G401 (cell line): ENCODE data around the gene GAST. TPM values are rescaled to one million over a fixed set of nuclear protein-coding genes. Genes with fewer than 3 reads are reported as not detected.
A peak's percentile ranks its signal among the peaks of the same experiment; 100 is the strongest.

Source experiments
- DNase-seq: peaks from one replicate; pipeline ENCODE4 v3.0.0-alpha.2; 2015; ENCODE audit warnings: low spot score
- in situ Hi-C: cut with HindIII; loops from 2 replicates; pipeline ENCODE4 v1.10.0; 2016; ENCODE audit warnings: low sequenced_read_pairs, mixed read lengths
- total RNA-seq: library from RNA; depleted of rRNA; stranded (reverse); fragments of >200 nt; shearing (Covaris generic); gene quantifications from 2 replicates; pipeline ENCODE4 v1.2.3, GENCODE V29; 2014

Gene GAST
- total RNA-seq, 1 experiment from 2014 or later = not detected

DNA sequence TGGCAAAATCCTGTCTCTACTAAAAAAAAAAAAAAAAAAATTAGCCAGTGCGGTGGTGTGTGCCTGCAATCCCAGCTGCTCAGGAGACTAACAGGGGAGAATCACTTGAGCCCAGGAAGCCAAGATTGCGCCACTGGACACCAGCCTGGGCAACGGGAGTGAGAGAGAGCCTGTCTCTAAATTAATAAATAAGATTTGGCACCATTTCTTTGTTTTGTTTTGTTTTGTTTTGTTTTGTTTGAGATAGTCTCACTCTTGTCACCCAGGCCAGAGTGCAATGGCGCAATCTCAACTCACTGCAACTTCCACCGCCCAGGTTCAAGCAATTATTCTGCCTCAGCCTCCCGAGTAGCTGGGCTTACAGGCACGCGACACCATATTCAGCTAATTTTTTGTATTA is 9.4 kb upstream of the GAST start:
- in situ Hi-C loops = no loop called here
- no peak for DNase-seq

DNA sequence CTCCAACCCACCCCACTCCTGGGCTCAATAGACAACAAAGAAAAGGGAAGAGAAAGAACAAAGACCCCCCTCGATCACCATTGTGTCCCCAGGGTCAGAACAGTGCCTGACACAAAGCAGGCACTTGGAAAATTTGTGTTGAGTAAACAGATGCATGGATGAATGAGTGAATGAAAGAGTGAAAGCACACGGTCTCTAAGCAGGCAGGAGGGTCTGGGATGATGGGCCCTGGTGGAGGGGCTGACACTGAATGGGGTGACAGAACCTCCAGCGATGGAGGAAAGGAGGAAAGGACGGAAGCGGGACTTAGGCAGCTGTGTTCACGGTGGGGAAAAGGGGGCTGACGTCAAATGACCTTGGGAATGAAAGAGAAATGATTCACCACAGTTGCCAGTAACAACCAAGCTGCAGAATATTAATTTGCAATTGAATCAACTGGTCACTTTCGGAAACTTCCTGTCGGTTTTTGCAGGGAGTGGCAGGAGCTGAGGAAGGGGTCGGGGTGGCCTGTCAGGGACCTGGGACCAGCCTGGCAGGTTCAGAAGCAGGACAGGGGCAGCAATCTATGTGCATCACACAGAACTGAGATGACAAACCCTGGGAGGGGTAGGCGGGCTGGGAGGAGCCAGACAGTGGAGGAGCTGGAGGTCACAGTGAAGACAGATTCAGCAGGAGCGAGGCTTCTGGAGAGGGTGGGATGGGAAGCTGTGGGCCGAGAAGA is 6.7 kb upstream of the GAST start:
- DNase-seq = no peak
- in situ Hi-C loops = no loop called here

DNA sequence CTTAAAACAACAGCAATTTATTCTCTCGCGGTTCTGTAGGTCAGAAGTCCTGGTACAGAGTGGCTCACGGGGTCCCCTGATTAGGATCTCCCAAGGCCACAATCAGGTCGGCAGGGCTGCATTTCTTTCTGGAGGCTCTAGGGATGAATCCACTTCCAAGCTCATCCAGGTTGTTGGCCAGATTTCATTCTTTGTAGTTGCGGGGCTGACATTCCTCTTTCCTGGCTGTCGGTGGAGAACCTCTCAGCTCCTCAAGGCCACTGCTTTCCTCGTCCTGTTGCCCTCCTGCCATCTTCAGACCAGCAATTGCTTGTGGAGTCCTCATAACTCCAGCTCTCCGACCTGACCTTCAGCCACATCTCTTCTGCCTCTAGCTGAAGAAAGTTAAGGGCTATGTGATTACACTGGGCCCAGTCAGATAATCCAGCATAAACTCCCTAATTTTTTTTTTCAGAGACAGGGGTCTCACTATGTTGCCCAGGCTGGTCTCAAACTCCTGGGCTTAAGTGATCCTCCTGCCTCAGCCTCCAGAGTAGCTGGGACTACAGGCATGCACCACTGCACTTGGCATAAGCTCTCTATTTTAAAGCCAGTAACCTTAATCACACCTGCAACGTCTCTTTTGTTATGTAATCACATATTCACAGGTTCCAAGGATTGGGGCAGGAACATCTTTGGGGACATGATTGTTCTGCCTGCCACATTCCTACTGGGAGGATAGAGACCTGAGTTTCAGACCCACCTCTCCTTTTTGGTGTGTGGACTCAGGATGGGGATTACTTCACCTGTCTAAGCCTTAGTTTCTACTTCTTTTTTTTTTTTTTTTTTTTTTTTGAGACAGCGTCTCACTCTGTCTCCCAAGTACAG is 4.1 kb upstream of the GAST start:
- no peak for DNase-seq
- in situ Hi-C loops = no loop called here

DNA sequence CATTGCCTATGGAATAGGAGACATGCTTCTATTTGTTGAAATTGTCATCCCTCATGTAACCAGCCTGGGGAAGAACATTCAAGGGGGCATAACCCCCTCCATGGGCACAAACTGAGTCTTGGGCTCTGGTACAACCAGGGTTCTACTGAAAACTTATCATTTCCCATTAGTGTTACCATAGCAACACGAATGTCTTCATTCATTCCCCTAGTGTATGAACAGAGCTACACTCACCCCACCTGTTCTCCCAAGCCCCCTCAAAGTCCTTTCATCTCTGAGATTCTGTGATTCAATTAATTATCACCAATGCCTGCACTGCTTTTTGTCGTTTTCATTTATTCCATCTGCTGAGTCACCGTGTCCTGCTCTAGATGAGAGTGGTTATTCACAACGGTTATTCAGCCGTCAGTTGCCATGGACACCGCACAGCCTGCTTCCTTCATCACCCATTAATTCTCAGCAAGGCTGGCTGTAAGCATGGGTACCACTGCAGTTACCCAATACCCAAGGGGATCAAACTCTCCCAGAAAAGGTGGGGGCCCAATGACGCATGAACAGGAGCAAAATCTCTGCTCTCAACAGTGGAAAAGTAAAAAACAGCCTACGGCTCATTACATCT is 1.6 kb upstream of the GAST start:
- in situ Hi-C loops = no loop called here
- no peak for DNase-seq

DNA sequence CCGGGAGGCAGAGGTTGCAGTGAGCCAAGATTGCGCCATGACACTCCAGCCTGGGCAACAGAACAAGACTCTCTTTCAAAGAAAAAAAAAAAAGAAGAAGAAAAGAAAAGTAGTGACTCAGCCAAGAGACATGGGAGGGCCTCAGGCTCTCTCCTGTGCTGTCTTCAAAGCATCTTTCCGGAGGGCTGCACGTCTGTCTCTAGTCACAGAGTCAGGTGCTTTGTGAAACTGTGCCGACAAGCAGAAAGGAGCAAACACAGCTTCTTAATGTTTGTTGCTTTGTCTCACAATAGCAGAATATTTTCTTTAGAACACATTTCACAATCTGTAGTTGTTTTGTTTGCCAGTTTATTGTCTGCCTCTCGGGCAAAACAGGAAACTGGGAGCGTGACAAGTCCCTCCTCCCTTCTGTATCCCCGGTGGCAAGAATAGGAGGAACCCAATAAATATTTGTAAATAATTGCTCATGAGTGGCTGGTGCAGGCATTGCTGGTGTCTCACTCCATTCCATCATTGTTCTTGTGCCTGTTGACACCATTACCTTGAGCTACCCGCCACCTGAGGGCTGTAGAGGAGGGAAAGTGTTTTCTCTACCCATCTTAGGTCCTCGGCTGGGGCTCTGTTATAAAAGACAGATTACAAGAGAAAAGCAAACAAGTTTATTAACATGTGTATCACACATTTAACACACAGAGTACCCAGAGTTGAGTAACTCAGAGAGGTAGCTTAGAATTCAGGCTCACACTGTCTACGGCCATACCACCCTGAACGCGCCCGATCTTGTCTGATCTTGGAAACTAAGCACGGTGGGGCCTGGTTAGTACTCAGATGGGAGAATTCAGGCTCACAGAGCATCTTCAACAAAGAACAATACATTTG is 5.5 kb downstream of the GAST start:
- in situ Hi-C loops = no loop called here

DNA sequence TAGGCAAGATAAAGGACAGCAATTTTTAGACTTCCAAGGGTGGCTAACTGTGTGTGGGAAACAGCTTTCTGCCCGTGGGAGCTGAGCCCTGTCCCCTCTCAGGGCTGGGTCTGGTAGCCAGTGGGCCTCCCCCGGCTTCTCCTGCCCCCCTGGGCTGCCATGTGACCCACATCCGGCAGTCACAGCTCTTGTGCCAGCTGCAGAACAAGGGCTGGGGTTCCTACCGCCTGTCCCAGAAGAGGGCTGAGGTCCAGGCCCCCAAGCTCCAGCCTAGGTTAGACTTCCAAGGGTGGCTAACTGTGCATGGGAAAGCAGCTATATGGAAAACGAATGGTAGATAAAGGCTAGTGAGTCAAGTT is 6.1 kb downstream of the GAST start:
- DNase-seq = no peak
- in situ Hi-C loops = no loop called here

More for the DNA sequence above, 5.5 kb downstream of the GAST start:
- no peak for DNase-seq

DNA sequence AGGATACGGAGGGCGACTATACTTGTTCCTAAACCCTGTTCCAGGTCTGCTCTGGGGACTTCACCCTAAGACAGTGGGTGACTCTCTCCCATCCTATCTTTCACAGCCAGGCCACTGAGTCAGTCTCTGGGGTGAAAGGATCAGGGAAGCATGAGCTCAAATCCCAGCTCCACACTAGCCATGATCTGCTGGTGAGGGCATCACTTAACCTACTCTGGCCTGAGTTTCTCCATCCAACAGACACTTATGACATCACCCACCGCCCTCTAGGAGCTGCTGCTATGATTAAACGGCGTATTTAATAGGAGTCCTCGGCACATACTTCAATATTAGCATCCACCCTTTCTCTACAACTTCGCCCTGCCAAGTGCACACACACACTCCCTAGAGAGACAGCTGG is 10.1 kb downstream of the GAST start:
- in situ Hi-C loops = loop anchor here (10.0 kb wide), 1 partner anchor 233 kb away; no protein-coding TSS in a partner anchor
- no peak for DNase-seq

DNA sequence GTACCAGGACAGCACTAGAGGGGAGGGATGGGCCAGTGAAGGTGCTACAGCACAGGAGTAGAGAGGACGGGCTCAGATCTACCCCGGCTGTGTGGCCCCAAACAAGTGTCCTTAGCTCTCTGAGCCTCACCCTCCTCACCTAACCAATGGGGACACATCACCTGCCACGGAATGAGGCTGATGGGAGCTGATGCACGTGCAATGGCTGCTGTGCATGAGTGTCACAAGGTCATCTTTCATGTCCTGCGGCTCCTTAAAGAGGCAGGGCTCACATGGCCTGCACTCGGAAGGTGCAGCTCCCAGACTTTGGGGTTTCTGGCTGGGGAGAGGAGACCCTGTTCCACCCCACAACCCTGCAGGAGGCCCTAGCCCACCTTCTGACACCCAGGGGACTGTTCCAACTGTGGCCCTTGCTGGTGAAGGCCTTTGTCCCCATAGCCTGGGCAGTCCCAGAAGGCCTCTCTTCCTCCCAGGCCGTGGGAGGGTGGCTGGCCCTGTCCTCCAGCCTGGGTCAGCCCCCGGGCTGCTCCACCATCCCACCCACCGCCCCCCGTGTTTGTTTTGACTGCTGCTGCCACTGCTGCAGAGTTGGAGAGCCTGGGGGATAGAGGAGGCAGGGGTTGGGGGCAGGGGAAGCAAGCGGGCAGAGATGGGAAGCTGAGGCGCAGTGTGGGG is 11.8 kb downstream of the GAST start:
- no peak for DNase-seq
- in situ Hi-C loops = loop anchor here (10.0 kb wide), 1 partner anchor 231 kb away; no protein-coding TSS in a partner anchor

DNA sequence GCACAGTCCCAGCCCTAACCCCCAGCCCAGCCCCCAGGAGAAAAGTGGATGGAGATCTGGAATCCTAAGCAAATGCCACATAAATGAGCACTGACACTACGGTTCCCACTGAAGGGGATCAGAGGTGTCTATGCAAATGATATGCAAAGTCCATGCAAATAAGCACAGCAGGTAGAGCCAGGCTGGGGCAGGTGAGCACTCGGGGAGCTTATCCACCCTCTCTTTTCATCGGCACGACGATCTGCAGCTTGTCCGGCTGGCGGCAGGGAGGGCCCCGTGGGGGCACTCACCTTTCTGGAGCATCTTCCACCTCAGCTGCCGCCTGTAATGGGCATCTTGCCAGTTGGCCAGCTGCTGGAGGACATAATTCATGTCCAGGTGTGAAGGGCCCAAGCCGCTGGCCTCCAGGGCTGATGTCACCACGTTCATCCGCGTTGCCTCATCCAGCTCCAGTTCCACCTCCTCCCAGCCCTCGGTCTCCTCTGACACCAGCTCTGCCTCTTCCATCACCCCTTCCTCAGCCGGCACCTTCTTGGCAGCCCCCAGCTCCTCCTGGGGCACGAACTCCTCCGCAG is 12.4 kb downstream of the GAST start:
- in situ Hi-C loops = loop anchor here (10.0 kb wide), 1 partner anchor 230 kb away; no protein-coding TSS in a partner anchor
- no peak for DNase-seq

DNA sequence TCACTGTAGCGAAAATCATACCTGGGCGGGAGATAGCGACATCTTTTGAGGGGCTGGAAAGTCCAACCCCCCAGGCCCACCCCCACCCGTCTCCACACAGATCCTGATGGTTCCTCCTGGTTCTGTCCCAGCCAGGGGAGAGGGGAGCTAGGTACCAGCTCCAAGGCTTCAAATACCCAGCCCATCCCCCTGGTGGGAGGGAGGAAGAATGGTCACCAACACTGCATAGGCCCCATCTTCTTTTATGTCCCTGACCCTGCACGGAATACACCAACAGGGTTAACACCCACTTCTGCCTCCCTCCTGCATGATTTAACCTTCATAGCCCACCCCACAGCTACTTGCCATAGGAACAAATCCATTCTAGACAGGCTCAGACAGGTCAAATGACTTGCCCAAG is 13.0 kb downstream of the GAST start:
- in situ Hi-C loops = loop anchor here (10.0 kb wide), 1 partner anchor 230 kb away; no protein-coding TSS in a partner anchor
- no peak for DNase-seq

DNA sequence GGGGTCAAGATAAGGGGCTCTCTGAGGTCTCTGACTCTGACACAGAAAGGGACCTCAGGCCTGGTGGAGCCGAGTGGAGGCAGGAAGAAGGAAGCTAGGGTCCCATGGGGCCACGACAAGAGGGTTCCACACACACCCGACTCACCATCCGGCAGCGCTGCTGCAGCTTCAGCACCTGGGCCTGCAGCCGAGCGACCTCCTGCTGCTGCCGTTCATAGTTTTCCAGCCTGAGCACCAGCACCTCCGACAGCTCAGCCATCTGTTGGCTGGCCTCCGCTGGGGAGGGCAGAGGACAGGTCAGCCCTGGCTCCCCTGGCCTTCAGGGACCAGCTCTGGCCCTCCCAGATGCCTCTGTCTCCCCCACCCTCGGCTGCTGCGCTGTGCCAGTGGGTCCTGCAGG is 15.9 kb downstream of the GAST start:
- DNase-seq = no peak
- in situ Hi-C loops = loop anchor here (10.0 kb wide), 1 partner anchor 227 kb away; no protein-coding TSS in a partner anchor

DNA sequence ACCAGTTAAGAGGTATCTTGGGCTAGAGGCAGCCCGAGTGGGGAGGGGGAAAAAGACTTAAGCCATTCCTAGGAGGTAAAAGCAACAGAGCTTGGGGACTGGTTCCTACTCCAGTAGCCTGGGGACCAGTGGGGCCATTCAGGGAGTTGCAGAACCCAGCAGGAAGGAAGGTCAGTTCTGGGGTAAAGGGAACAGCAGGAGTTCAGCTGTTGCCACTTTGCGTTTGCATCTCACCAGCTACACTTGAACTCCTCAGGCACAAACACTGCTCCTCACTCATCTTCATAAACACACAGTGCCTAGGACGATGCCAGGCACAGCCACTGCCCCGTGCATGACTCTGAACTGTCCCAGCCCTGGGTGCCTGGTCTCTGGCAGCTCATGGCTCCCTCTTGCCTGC is 18.3 kb downstream of the GAST start:
- in situ Hi-C loops = no loop called here
- no peak for DNase-seq

DNA sequence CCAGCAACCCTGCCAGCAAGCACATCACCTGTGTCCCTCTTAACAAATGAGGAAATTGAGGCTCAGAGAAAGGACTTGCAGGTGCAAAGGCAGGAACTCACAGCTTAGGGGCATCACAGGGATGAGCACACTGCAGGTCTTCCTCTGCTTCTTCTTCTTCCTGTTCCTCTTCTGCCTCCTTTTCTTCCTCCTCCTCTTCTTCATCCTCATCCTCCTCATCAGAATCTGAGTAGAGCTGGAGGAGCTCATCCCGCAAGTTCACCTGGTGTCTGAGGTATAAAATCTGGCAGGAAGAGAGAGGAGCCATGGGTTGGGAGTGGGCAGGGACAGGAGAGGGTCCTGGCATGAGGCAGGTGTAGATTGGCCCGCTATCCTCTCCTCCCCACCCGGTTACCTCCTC is 19.7 kb downstream of the GAST start:
- in situ Hi-C loops = no loop called here
- DNase-seq = no peak

DNA sequence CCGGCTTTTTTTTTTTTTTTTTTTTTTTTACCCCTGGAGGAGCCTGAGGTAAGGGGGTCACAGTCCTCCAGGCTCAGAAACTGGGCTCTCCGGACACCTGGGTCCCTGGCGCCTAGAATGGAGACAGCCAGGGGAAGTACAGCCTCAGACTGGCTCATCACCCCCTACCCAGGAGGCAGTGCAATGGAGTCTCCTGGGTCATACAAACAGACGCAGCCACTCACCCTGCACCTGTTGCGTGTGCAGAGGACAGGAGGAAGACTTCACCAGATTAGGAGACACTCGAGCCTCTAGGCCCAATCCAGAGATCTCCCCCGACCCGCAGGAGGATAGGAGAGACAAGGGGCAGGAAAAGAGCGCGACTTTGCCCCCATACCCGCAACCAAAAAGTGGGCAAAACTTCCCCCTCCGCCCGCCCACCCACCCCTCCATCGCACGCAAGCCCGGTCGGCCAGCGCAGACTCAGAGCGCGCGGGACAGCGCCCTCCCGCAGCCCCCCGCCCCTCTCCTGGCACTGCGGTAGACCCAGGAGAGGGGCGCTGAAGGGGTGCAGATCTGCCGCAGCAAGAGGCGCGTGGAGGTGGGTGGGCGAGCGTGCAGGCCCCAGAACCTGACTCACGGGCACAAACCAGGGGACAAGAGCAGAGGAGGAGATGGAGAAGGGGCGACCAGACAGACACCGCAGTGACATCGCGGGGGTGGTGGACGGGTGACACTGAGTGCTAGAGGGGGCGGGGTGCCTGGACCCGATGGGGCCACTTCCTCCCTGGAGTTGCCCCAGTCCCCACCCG is 21.4 kb downstream of the GAST start:
- in situ Hi-C loops = no loop called here
- DNase-seq = no peak

DNA sequence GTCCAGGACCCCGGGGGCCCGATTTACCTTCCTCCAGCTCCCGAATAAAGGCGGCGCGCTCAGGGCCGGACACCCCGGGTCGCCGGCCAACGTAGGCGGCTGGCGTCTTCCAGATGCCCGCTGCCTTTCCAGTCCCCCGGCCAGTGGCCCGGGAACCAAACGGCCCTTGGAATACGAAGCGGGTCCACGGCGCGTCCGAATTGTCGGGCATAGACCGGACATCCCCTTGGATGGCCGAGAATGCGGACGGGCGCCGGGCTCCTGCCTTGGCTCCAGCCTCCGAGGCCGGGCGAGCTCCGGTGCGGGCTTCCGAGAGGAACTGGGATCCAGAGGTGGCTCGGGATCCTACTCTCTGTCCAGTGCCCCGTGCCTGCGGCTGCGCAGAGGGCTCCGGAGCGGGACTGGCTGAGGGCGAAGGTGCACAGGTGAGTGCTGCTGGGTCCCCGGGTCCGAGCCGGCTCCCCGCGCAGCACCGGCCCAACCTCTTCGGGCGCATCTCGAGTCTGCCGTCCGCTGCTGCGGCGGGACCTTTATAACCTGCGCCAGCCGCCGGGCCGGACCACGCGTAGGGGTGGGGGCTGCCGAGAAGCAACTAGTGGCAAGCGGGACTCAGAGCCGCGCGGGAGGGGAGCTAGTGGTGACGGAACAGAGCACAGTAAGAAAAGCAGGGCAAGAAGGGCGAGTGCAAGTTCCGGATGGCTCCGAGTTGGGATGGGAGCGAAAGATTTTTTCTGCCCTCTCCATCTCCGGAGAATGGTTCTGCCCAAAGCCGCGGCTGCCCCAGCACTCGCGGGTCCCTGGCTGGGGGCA is 22.2 kb downstream of the GAST start, which contains the start of gene HAP1:
Gene HAP1, minus strand, starts transcription at position 505 of the 810 bp plus-strand sequence. Its CDS starts 9 bp downstream, at position 496.
- in situ Hi-C loops = no loop called here
- DNase-seq = peak; percentile 20

DNA sequence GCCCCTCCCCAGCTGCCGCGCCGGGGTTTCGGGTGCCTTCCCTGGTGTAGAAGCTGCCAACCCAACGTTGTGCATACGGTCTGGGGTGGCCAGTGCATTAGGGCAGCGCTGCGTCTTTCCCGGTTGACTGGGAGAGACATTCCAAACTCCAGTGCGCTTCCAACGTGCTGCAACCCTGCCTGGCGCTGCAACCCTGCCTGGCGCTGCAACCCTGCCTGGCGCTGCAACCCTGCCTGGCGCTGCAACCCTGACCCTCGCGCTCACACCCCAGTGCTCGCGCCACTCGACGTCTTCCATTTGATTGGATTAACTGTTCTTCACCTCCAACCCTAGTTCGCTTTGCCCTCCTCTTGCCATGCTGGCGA is 22.8 kb downstream of the GAST start:
- in situ Hi-C loops = no loop called here
- DNase-seq = no peak

DNA sequence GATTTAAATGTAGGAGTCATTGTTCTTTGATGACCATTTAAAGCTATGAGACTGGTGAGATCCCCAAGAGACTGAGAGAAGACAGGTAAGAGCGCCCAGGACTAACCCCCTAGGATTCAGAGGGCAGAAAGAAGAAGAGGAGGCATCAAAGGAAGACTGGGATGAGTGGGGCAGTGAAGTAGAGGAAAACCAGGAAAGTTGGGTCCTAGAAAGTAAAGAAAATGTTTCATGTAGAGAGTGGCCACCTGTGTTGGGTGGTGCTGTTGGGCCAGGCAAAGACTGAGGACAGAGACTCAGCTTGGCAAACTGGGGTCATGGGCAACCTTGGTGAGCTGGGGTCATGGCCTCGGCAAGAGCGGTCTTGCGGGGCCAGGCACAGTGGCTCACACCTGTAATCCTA is 23.6 kb downstream of the GAST start:
- in situ Hi-C loops = no loop called here

More for the DNA sequence above, 23.6 kb downstream of the GAST start:
- DNase-seq = no peak
